D341Med (cell line): ENCODE measurements around the gene LRP1B.

Source experiments
- DNase-seq: peaks from one replicate; pipeline ENCODE4 v3.0.0; 2012; ENCODE audit warnings: low spot score

LRP1B gene

DNA sequence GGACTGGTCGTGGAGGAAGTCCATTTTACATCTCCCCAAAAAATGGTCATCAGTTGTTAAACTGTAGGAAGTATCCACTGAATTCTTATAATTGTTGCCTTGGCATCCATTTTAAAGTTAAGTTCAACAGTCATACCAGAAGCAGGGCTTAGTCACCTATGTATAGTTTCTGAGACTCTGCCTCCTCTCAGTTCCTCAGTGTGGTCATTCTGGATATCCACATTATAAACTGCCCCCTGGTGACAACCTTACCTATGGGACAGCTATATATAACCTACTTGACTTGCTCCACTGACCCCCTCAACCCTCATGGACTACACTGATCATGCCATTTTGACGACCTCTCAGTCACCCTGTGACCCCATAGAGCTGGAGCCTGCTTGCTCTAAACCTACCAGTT, 617.0 kb downstream of the LRP1B start:
- no peak for DNase-seq

DNA sequence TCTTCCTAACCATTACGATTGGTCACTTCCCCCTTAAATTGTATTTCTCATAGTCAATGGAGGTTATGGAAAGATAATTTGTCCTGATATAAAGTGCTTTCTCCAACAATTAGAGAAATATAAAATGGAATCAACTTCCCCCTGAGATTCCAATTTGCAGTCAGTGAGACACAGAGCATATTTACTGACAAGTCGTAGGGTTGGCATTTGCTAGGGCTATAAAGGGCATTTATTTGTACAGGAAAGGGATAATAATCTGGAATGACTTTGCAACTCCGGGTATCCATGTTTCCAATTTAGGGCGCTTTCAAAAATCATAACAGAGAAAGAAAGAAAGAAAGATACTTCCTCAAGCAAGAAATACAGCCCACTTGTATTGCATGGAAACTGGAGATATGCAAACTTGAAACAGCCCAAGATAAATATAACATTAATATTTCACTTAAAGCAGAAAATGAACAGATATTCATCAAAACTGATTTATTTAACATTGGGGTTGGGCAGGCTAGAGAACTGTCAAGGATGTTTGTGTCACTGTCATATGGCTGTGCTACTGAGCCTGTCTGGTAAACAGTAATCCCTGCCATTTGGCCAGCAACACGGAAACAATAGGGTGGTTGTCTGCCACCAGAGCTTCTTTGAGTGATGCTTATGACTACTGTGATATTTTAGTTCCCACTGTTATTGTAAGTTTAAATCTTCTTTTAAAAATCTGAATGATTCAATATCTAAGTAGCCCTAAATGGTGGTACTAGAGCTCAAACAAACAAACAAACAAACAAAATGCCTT, 621.8 kb downstream of the LRP1B start:
- no peak for DNase-seq

DNA sequence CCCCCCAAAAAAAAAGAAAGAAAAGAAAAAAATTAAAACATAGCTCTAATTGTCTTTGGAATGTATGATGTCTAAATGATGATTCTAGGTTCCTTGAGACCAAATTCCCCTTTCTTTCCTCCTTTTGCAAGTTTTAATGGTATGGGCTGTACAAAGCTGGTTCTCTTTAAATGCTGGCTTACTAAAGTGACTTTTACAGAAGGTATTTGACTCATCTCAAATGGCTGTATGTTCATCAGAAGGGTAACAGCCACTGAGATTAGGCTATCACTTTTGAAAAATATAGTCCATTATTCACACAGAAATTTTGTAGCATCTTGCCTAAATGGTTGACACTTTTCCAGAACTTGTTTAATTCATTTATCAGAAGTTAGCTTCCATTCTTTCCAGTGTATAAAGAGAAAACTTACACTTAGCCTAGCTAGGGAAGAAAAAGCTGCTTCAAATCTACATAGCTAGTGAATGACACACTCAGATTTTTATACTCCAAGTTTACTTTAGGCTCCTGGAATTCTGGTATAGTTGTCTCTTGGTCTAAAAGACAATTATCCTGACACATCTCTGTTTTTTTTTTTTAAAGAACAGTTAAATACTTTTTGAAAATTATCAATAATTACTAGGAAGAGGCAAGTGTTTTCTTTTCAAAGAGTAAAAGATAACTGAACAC, 622.6 kb downstream of the LRP1B start:
- DNase-seq, result no peak

DNA sequence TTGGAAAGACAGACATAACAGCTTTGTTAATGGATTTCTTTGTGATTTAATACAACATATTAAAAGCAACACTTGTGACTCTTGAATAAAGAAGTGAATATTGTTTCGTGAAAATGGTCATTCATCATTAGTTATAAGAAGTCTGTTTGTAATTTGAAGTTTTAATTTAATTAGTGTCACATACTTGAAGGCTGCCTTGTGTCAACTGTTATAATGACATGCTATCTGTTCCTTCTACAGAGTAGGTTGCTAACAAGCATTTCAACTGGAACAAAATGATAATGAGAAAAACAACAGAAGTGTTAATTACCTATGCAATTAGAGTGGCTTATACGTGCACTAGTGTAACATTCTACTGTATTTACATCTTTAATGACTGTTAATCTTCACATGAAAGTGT, 624.7 kb downstream of the LRP1B start:
- no peak for DNase-seq

DNA sequence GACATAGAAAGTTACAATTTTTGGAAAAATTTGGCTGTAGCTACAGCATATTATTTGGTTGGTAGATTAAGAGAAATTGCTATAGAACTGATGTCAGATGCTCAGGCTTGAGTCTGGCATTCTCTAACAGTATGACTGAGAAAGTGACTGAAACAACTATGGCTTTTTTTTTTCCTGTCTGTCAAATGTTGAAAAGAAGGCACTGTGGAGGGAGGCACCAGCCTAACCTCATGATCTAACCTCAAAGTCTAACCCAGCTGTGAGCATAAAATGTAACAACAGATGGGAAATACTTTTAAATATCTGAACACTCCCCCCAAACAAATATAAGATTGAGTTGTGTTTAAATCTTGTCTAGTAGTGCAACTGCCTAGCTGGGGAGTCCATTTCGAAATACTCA, 629.1 kb downstream of the LRP1B start:
- no peak for DNase-seq

DNA sequence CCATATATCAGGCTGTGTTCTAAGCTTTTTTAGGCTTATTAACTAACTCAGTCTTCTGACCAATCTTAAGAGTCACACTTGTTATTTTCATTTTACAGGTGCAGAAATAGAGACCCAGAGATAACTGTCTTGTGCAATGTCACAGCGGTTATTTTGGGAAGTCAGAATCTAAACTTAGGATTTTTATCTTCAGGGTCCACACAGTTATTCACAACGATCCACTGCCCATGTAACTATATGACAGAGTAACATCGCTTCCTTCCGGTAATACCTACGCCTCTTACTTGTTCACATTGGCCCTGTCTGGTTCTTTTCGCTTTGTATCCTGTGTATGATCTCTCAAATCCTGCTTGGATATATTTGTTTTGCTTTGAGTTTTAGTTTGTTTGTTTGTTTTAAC, 631.7 kb downstream of the LRP1B start:
- no peak for DNase-seq

DNA sequence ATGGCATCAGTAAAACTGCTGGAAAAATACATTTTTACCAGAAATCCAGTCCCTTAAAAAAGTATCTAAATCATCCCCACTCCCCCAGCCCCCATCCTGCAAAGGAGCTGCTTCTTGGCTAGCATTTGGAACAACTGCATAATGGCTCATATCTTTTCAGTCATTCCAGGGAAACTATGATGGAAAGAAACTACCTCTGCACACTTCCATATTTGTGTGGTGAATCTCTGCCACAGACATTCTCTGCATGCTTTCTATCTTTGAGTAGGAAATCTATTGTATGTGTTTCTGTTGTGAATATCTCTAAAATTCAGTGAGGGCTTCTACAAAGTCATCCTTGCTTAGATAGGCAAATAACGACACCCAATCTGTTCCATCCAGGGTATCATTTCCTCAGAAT, 632.3 kb downstream of the LRP1B start:
- DNase-seq, result no peak

DNA sequence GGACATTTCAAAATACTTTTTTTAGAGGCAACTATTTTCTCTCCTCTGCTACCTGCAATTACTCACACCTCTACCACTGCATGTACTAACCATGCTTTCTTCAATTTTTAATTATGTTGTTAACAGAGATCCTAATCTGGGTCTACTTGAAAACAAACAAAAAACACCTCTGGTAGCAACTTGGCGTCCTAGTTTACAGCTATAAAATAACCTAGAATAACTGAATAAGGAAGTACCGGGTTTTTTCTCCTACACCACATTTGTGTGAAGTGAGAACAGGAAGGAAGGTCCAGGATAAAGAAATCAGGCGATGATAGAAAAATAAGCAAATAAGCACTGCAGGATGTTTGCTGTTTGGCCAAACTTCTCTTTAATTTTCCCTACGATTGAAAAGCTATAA, 633.5 kb downstream of the LRP1B start:
- DNase-seq, result no peak

DNA sequence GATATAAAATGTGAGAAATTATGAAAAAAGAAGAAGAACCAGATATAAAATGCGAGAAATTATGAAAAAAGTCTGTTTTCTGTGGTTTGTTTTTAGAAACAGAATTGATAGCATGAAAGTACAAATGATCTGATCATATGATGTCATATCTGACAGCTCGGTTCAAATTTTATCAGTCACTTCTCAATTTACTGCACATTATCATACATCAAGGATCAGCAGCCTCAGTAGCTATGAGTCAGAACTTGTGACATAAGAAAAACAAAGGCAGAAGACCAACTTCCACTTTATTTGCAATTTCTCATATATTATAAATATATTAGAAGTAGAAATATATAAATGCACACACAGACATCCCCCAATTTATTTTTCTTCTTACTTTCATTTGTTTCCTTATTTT, 634.0 kb downstream of the LRP1B start:
- no peak for DNase-seq

DNA sequence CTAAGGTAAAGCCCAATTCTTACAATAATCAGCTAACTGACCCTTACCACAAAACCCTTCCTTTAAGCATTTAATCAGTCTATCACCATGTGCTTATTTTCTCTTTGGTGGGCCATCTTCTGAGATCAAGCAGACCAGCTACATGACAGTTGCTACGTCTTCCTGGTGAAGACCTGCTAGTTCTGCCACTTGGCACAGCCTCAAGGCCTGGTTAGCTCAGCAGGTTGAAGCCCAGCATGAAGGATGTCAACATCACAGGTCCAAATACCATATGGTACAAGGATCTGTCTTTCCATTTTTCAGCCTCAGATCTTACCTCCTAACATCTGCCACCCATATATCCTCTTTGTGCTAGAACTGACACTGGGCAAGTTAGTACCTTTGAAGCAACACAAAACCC, 636.9 kb downstream of the LRP1B start:
- DNase-seq, result no peak

DNA sequence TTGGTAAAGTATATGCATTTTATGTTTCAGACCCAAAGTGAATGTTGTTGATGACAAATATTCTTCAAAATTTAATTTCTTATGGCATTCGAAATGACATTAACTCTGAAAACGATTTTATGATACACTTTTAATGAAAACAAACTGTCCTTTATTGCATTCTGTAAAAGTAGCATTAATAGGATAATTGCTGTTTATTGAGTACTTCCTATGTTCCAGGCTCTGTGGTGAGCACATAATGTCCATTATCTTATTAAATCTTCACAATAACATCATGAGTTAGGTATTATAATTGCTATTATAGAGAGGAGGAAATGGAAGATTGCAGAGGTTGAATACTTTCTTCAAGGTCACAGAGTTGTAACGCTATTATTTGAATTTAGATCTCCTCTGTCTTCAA, 638.0 kb downstream of the LRP1B start:
- DNase-seq, result no peak

DNA sequence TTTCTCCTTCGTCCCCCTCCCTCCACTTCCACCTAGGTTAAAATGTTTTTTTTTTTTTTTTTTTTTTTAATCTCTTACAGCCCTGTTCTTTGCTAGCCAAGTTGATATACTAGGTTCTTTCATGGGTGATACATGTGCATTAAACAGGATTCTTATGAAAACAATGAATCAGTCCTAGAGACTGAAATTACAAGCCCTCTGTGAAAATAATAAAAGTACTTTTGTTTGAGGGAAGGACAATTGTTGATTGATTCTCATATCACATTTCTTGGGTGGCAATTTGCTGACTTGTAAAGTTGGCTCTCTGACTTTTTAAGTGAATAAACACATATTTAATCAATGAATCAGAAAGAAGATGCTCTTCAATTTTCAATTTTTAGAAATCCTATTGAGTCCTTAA, 639.9 kb downstream of the LRP1B start:
- no peak for DNase-seq

DNA sequence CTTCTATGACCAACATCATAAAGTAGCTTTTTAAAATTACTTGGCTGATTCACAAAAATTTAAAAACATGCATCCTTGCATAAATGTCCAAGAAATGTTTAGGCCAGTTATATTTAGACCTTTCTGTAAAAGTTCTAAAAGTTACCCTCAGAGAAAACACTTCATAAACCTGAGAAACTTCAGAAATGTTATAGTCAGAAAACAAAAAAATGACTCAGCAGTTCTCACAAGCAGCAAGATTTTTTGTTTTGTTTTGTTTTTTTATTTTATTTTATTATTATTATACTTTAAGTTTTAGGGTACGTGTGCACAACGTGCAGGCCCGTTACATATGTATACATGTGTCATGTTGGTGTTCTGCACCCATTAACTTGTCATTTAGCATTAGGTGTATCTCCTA, 648.1 kb downstream of the LRP1B start:
- DNase-seq, result no peak

DNA sequence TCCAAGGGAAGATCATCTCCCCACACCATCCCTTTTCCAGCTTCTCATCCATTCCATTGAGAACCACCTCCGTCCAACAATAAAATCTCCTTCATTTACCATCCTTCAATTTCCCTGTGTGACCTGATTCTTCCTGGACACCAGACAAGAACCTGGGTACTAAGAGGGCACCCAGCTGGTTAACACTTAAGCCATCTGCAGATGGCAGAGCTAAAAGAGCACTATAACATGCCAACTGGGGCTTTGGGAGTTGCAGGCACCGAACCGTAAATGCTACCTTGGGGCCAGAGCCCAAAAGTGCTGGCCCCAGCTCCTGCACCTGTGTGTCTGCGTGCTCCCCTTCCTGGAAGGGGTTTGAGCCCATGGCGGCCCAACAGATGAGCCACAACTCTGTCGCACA, 655.0 kb downstream of the LRP1B start:
- no peak for DNase-seq

DNA sequence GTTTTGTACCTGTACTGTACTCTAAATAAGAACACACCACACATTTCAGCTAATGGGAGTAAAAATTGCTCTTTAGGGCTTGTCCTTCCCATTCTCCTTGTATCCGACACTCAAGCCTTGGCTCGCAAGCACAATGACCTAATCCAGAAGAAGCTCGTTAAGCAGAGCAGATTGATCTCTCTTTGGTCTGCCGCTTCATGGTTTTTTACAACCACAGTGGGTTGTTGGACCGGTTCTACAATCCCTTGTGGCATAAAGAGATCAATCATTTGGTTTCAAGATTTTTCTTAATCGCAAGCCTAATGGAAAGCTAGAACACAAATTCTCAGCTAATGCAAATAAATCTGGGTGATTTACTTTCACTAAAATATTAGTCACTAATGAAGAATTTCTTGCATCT, 662.1 kb downstream of the LRP1B start:
- DNase-seq, result no peak

DNA sequence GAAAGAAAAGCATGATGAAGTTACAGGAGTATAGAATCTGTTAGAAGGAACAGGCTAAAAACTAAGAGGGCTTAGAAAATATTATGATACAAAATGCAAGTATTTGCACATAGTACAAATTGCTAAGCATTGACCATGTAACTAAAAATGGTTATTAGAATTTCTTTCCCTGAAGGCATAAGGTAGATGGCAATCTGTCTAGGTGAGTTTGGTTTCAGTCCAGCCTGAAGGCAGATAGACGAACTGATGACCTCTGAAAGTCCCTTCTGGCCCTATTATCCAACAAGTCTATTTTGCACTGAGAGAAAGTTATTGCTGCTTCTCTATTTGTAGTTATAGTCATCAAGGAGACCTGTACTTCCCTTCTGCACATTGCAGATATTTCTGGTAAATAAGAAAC, 663.5 kb downstream of the LRP1B start:
- DNase-seq, result no peak

DNA sequence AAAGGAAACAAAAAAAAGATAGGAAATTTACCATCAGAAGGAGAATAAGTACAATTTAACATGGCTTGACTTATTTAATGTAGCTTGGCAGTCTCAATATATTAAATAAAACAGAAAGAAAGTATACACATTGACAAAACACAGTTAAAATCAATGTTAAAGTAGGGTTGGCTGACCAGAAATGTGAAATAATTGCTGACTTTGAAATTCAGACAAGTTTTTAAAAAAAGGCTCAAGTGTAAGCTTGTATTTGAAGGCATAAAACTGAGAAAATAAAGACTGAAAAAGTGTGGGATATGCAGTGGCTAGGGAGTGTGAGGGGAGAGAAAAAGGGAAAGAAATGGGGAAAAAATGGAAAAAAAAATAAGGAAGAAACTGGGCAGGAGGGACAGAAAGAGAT, 665.8 kb downstream of the LRP1B start:
- DNase-seq, result no peak

DNA sequence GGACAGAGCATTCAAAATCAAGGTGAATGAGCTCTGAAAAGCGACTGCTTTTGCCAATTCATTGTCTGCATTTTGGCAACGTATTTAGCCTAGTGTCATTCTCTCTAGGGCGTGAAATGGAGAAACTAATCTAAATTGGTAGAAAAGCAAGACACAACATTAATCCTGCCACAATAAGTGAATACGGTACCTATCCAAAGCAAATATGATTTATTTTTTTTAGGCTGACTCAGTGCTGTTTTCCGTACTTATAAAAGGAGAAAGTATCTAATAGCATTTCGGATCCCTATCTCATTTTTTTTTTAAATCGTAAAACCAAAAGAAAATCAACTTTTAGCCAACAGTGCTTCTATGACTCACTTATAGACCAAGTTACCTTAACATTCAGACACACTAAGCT, 672.5 kb downstream of the LRP1B start:
- DNase-seq, result no peak

DNA sequence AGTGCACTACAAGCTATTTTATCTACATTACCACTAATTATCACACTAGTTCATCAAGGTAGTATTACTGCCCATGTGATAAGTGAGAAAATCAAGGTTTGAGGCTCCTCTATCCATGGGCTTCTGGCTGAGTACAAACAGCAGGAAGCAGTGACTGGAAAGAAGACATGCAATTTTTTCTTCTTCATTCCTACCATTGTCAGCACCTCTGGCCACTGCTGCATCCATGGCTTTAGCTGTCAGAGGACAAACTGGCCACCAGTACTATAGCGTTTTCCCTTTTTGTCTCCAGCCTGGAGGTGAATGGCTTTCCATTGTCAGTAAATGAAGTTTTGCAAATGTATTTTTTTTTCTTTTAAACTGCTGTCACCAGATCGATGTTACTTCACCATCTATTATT, 674.9 kb downstream of the LRP1B start:
- no peak for DNase-seq

DNA sequence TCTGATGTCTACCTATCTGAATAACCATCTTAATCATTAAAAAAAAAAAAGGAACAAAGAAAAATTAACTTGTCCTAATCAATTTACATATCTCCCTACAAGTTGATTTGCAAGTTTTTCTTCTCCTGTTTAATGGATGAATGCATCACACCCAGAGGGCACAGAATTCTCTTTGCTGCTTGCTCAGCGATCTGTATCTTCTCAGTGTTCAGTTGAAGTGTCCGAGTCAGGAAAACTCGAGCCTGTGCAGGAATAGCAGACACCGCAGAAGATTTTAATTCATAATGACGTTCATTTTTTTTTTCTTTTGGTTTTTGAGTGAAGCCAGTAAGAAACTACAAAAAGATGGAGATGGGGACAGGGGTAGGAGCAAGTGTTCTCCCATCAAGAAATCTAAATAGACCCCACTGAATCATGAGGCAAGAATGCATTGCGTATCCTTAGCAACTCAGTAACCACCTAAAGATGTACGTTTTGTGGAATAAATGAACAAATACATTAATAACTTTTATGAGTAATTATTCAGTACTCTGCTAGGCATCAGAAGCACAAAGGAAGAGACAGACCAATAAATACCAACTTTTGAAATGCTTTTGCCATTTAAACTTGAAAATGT, 675.5 kb downstream of the LRP1B start:
- no peak for DNase-seq

DNA sequence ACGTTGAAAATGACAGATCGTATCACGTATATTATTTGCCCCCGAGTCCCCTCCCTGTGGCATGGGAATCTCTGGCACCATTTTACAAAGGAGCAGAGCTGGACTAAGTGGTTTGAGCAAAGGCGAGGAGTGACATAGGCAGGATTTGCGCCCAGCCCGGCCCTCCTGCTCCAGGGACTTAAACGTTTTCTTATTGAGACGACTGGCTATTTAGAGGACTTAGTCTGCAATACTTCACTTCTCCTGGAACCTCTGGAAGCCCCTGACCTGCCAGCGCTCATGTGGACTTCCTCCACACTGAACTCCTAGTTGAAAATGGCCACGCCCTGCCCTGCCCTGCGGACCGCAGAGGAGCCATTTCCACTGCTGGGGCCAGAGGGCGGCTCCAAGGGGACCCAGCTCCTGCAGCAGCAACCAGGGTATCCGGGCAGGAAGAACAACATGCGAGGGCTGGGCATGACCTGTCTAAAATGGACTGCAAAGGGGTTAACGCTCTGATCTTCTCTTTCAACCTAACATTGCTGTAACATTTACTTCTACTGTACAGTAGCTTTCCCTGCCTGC, 690.7 kb downstream of the LRP1B start:
- no peak for DNase-seq

DNA sequence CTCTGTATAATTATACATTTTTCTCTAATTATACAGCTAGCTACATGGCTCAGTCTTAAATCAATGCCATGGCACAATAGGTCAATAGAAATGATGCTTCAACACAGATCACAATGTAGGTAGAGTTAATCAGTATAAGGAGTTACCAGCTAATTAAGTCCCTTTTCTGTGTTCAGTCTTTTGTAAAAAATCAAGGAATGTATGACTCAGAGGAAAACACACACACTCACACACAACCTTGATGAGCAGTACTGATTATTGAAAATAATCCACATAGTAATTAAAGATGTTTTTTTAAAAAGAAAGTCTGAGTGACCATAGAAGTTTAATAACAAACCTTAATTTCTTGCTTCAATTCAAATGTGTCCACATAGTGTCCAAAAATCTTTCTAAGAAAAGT, 691.3 kb downstream of the LRP1B start:
- DNase-seq, result no peak

DNA sequence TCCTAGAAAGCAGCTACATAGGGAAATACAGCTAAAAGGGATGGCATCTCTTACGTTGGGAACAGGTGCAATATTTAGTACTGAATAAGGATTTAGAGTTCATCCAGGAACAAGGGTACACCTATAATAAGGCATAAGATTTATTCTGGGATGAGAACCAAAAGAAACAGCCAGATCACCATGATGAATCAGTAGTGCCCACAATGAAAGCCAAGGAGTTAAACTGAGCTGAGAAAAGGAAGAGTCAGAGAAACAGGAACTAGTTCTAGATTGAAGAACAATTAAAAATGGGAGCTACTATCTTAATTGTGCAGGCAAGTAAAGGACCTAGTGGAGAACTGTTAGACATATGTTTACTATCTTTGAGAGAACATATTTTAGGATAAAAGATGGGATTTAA, 692.3 kb downstream of the LRP1B start:
- DNase-seq, result no peak
